Measurements from ENCODE around the gene RAB33B. TPM values are rescaled to one million over a fixed set of nuclear protein-coding genes. Genes with fewer than 3 reads are reported as not detected.
"Not testable (repeated sequence)": the region's sequence is repeated elsewhere in the genome, so short reads cannot be mapped to it uniquely, and the experiment has no call there.

Gene RAB33B
- total RNA-seq = 5.4 and 6.2 TPM in 2 replicates

GRCh38 chr4:139454111-139455045, at the start of gene RAB33B:
Gene RAB33B (plus strand): TSS chr4:139454121. CDS start chr4:139454196, 75 bp downstream.
- intact Hi-C loops (cut with micrococcal nuclease) = loop anchor here (1.0 to 10.0 kb wide), 5 partner anchors 227 to 1768 kb away; partner anchors contain the start of genes MAML3 and ZNF330

DNA sequence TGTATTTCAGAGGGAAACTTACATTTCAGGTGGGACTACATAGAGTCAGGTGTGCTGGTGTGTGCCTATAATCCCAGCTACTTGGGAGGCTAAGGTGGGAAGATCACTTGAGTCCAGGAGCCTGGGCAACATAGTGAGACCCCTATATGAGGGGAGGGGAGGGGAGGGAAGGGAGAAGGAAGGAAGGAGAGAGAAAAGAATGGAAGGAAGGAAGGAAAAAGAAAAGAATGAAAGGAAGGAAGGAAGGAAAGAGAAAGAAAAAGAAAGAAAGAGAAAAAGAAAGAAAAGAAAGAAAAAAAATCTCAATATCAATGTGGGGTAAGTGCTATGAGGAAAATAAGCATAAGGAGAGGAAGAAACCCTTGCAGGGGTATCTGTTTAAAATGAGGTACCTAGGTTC, 43.6 kb upstream of the RAB33B start:
- intact Hi-C loops (cut with micrococcal nuclease) = no loop called here

GRCh38 chr4:139414671-139415210, 39.2 kb upstream of the RAB33B start:
- intact Hi-C loops (cut with micrococcal nuclease) = not testable (repeated sequence)

DNA sequence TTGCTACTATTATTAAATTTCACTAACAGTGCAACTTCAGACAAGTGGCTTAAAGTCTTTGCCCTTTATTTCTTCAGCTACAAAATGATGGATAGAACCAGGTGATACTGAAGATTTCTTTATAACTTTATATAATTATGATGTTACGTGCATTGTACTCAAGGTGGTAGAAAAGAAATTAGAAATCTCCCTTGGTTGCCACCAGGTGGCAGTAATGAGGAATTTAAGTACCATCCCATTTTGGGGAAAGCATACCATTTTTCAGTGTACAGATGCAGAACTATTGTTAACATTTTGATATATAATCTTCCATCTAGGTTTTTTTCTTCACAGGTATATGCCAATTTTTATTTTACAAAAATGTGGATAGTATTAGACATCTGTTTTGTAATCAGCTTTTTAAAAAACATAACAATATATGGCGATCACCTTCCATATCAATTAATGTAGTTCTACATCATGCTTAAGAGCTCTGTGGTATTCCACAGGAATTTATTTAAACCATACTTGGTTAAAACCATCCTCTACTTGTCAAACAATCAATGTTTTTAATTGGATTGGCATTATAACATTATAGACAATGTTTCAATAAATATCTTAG, 37.7 kb upstream of the RAB33B start:
- intact Hi-C loops (cut with micrococcal nuclease) = loop anchor here (1.0 kb wide), 3 partner anchors 37 to 235 kb away; no protein-coding TSS in a partner anchor

DNA sequence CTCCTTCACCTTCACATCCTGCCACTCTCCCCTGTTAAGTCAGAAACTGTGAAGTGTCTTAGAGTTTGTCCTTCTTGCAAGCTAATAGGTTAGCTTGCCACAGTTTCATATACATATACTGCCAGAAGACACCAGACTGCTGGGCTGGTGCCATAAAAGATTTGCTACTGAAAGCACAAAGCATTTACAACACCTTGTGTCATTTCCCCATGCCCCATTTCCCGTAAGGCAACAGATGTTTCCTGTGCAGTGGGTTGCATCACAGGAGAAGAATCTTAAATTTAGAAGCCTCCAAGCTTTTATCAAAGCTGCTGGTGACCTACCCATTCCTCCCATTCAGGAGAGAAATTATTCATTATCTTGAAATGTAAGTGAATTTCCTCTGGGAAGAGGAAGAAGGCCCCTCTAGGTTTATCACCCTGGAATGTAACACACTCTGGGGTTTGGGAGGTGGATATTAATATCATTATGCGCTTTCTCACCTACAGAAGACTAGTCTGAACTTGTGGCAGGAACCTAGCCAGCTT, 34.5 kb upstream of the RAB33B start:
- intact Hi-C loops (cut with micrococcal nuclease) = loop anchor here (1.0 kb wide), 1 partner anchor 241 kb away; no protein-coding TSS in a partner anchor

DNA sequence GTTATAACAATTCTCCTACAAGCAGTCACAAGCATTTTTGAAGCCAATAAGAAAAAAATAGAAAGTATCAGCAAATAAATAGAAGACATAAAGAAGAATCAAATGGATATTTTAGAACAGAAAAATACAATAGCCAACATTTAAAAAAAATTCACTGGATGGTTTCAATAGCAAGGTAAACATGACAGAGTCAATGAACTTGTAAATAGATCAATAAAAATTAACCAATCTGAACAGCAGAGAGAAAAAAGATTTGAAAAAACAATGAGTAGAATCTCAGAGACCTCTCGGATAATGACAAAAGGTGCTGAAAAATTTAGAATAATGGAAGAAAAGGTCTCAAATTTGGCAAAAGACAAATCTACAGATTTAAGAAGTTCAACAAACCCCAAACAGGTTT, 33.3 kb upstream of the RAB33B start:
- intact Hi-C loops (cut with micrococcal nuclease) = no loop called here

- intact Hi-C loops (cut with micrococcal nuclease) = no loop called here
These were observed 17.8 kb upstream of the RAB33B start for GRCh38 chr4:139436122-139436521.

DNA sequence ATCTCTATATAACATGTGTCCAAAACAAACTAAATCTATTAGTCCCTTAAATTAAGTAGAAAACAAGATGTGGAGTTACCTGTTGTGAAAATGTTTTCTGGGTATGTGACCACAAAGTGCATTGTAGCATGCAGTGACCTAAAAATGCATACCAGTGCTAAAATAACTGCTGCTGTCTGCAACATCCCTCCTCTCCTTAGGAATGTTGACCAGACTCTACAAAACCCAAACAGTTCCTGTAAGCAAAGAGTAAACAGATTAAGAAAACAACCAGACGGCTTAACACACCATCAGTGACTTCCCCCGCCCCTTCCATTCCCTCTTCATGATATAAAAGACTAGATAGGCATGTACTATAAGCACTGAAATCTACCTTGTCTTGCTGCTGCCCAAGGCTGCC, 15.8 kb upstream of the RAB33B start:
- intact Hi-C loops (cut with micrococcal nuclease) = no loop called here

GRCh38 chr4:139441029-139441428, 12.9 kb upstream of the RAB33B start:
- intact Hi-C loops (cut with micrococcal nuclease) = no loop called here

GRCh38 chr4:139443661-139444060, 10.3 kb upstream of the RAB33B start:
- intact Hi-C loops (cut with micrococcal nuclease) = no loop called here

DNA sequence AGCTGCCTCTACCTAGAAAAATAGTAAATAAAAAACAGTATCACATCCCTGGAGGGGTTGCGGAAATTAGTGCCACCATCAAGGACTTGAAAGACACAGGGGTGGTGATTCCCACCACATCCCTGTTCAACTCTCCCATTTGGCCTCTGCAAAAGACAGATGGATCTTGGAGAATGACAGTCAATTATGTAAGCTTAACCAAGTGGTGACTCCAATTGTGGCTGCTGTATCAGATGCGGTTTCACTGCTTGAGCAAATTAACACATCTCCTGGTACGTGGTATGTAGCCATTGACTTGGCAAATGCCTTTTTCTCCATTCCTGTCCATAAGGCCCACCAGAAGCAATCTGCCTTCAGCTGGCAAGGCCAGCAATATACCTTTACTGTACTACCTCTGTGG, 9.0 kb upstream of the RAB33B start:
- intact Hi-C loops (cut with micrococcal nuclease) = not testable (repeated sequence)

- intact Hi-C loops (cut with micrococcal nuclease) = not testable (repeated sequence)
These were observed 6.8 kb upstream of the RAB33B start for GRCh38 chr4:139447078-139447477.

- intact Hi-C loops (cut with micrococcal nuclease) = loop anchor here (5.0 to 10.0 kb wide), 3 partner anchors 223 to 1772 kb away; partner anchors contain the start of gene ZNF330
These were observed 3.3 kb upstream of the RAB33B start for GRCh38 chr4:139450586-139450985.

DNA sequence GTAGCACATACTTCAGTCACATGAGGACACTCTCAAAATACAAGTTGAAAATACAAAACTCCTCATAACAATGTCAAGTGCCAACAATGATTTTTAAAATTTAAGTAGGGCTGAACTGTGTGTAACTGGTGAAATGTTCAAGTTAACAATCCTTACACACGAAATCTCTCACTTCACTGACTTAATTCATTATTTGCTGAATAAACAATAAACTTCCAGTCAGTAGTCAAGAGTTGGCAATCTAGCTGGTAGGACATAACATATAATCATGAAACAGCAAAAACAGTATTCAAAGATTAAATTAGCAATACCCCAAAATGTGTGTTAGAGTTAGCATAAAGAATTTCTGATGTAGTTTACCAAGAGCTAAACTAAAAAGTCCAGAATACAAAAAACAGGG, 1.9 kb upstream of the RAB33B start:
- intact Hi-C loops (cut with micrococcal nuclease) = loop anchor here (2.0 to 10.0 kb wide), 4 partner anchors 205 to 1770 kb away; partner anchors contain the start of gene ZNF330

DNA sequence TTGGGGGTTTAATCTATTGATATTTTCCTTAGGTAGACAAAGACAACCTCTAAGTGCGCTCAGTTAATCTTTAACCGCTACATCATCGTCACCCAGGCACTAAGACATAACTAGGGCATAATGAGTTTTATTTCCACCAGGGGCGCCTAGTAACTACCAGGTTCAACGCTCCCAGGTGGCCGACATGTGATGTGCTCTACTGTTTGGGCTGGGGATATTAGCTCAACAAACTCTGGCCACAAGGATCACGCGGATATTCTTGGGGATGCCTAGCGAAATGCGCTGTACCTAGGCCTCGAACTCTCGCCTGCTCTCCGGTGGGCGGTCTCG, 915 bp upstream of the RAB33B start:
- intact Hi-C loops (cut with micrococcal nuclease) = loop anchor here (1.0 to 10.0 kb wide), 17 partner anchors 37 to 1769 kb away; partner anchors contain the start of genes ELF2, NAA15, NOCT and SCOC

GRCh38 chr4:139453371-139454110, 380 bp upstream of the RAB33B start:
- intact Hi-C loops (cut with micrococcal nuclease) = loop anchor here (1.0 to 10.0 kb wide), 19 partner anchors 37 to 1769 kb away; partner anchors contain the start of genes ELF2, MAML3, NAA15 and NOCT

GRCh38 chr4:139455126-139455538, 1.2 kb downstream of the RAB33B start:
- intact Hi-C loops (cut with micrococcal nuclease) = loop anchor here (10.0 kb wide), 1 partner anchor 640 kb away; no protein-coding TSS in a partner anchor

DNA sequence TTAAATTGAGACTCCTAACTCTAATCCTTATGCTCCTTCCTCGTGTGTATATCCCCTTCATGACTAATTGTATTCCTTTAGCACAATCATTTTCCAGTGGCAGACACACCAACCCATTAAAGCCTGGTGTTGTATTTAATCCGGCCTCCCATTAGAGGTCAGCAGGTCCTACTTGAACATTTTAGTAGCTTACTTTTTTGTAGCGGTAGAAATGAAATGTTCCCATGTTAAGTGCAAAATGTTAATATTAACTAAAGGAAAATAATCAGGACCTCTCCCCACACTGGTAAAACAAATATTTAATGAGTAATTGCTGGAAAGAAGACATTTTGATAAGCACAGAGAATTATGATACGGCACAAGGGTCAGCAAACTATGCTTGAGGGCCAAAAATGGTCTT, 3.4 kb downstream of the RAB33B start:
- intact Hi-C loops (cut with micrococcal nuclease) = loop anchor here (10.0 kb wide), 1 partner anchor 637 kb away; no protein-coding TSS in a partner anchor

DNA sequence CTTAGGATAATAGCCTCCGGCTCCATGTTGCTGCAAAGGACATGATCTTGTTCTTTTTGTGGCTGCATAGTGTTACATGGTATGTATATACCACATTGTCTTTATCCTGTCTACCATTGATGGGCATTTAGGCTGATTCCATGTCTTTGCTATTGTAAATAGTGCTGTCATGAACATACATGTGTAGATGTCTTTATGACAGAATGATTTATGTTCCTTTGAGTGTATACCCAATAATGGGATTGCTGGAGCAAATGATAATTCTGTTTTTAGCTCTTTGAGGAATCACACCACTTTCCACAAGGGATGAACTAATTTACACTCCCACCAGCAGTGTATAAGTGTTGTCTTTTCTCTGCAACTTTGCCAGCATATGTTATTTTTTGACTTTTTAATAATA, 4.6 kb downstream of the RAB33B start:
- intact Hi-C loops (cut with micrococcal nuclease) = loop anchor here (10.0 kb wide), 1 partner anchor 636 kb away; no protein-coding TSS in a partner anchor

DNA sequence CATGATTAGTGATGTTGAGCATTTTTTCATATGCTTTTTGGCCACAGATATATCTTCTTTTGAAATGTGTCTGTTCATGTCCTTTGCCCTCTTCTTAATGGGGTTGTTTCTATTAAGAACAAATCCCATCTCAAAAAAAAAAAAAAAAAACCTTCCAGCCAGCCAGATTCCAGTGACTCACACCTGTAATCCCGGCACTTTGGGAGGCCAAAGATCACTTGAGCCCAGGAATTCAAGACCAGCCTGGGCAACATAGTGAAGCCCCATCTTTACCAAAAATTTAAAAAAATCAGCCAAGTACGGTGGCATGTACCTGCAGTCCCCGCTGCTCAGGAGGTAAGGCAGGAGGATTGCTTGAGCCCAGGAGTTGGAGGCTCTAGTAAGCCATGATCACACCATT, 5.1 kb downstream of the RAB33B start:
- intact Hi-C loops (cut with micrococcal nuclease) = loop anchor here (10.0 kb wide), 1 partner anchor 636 kb away; no protein-coding TSS in a partner anchor
